Dermis microvascular lymphatic vessel endothelial cell (primary cell): ENCODE measurements around the gene MGAT4B. TPM values are rescaled to one million over a fixed set of nuclear protein-coding genes. Genes with fewer than 3 reads are reported as not detected.

Source experiments
- DNase-seq, 2 donors: peaks; one replicate each; pipeline versions ENCODE4 v3.0.0 to v3.0.0-alpha.2; 2010; ENCODE audit warnings: low read depth in 2 of 2
- total RNA-seq: library from RNA; depleted of rRNA; stranded (reverse); fragments of >200 nt; gene quantifications from 2 replicates; pipeline ENCODE4 v1.2.1, GENCODE V29; 2014

Gene MGAT4B
- total RNA-seq, 1 donor from 2014 or later: 110 TPM

GRCh38 chr5:179827680-179828079 lies 21.0 kb upstream of the MGAT4B start:
- DNase-seq: no peak

GRCh38 chr5:179825655-179826182 lies 19.1 kb upstream of the MGAT4B start:
- no peak for DNase-seq

GRCh38 chr5:179824745-179825112 lies 18.1 kb upstream of the MGAT4B start:
- no peak for DNase-seq

- no peak for DNase-seq
These were observed 17.5 kb upstream of the MGAT4B start for GRCh38 chr5:179823937-179824744.

- DNase-seq: no peak
These were observed 15.9 kb upstream of the MGAT4B start for GRCh38 chr5:179822444-179822990.

- DNase-seq: no peak
These were observed 15.4 kb upstream of the MGAT4B start for GRCh38 chr5:179822059-179822432.

- DNase-seq: peak; percentile 94 to 95
These were observed 14.8 kb upstream of the MGAT4B start for GRCh38 chr5:179821298-179822058.

- DNase-seq: peak; percentile 59 to 87
These were observed 14.0 kb upstream of the MGAT4B start, which contains the start of gene SQSTM1 for GRCh38 chr5:179820483-179821297. SQSTM1 (plus strand) TSS chr5:179820905; CDS start chr5:179820937, 32 bp downstream.

GRCh38 chr5:179820127-179820482 lies 13.4 kb upstream of the MGAT4B start:
- DNase-seq: no peak

GRCh38 chr5:179819296-179820126 lies 12.8 kb upstream of the MGAT4B start:
- peak; percentile 82 to 95 for DNase-seq

GRCh38 chr5:179818746-179819295 lies 12.2 kb upstream of the MGAT4B start:
- peak; percentile 96 to 99 for DNase-seq

GRCh38 chr5:179817890-179818745 lies 11.5 kb upstream of the MGAT4B start:
- no peak for DNase-seq

- no peak for DNase-seq
These were observed 10.8 kb upstream of the MGAT4B start for GRCh38 chr5:179817470-179817840.

- DNase-seq: no peak
These were observed 10.3 kb upstream of the MGAT4B start for GRCh38 chr5:179816796-179817469.

- no peak for DNase-seq
These were observed 9.7 kb upstream of the MGAT4B start for GRCh38 chr5:179816401-179816795.

- no peak for DNase-seq
These were observed 9.0 kb upstream of the MGAT4B start for GRCh38 chr5:179815491-179816249.

- DNase-seq: no peak
These were observed 7.4 kb upstream of the MGAT4B start for GRCh38 chr5:179814090-179814489.
